H4 (cell line): Measurements from ENCODE around the gene TPCN2. TPM values are rescaled to one million over a fixed set of nuclear protein-coding genes. Genes with fewer than 3 reads are reported as not detected.

Source experiments
- DNase-seq: peaks from one replicate; pipeline ENCODE4 v3.0.0-alpha.2; 2015; ENCODE audit warnings: low spot score
- total RNA-seq: library from RNA; depleted of rRNA; stranded (reverse); fragments of >200 nt; shearing (Covaris generic); gene quantifications from 2 replicates; pipeline ENCODE4 v1.2.3, GENCODE V29; 2014

The TPCN2 gene
- total RNA-seq, 1 experiment from 2014 or later: 7.4 TPM

DNA sequence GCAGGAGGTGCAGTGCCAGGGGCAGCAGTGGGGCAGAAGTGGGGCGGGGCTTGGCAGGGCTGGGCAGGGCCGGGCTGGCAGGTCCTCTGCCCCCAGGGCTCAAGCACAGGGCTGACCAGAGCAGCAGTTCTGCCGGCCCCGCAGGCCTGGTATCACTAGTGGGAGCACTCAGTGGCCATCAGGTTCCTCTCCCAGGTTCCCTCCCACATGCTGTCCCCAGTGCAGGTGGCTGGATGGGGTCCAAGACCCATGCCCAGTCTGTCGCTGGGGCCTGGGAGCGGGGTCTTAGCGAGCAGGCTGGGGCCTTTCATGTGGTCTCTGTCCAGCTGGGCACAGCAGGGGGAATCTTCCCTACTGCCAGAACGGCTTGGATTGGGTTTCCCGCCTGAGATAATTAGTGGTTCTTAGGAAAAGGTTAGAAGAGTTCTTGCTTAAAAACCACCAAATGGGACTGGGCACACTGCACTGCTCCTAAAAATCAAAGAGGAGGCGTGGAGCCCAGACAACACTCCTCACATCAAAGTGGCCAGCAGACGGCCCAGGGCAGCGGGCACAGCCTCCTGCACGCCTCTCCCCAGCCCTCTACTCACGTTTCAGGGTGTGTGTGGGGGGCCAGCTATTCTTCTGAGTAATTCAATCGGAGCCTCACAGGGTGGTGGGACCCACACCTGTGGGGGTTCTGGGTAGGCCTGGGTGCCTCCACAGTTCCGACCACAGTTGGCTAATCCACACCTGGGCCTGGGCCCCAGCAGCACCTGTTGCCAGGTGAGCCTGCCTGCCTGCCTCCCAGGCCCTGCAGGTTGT lies 45.6 kb downstream of the TPCN2 start:
- DNase-seq: no peak

DNA sequence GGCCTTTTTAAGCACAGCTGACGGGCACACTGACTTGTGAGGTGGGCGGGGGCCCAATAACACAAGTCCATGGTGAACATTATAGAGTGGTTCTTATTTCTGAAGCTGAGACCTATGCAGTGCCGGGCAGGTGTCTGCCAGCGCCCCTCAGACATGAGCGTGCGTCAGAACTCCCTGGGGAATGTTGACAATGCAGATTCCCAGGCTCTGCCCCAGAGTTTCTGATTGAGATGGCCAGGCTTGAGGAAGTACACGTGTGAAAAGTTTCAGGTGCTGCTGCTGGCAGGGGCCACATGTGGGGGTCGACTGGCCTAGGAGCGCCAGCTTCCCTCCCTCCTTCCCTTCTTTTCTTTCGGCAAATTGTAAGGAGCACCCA lies 46.2 kb downstream of the TPCN2 start:
- DNase-seq: no peak

DNA sequence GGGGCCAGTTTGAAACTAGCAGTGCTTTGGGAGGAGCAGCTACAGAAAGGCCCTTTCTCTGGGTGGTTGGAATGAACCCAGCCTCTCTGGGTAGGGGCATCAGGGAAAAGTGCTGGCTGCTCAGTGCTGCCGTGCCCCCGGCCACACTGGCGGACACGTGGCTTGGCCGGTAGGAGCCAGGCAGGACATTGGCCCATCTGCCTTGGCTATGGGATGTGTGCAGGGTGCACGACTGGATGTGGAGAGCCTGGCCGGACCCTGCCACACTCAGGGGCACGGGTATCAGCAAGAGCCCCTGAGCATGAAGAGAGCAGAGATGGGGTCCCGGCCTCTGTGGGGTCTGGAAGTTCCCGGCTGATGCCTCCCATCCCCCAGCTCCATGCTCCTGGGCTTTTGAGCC lies 46.6 kb downstream of the TPCN2 start:
- no peak for DNase-seq

DNA sequence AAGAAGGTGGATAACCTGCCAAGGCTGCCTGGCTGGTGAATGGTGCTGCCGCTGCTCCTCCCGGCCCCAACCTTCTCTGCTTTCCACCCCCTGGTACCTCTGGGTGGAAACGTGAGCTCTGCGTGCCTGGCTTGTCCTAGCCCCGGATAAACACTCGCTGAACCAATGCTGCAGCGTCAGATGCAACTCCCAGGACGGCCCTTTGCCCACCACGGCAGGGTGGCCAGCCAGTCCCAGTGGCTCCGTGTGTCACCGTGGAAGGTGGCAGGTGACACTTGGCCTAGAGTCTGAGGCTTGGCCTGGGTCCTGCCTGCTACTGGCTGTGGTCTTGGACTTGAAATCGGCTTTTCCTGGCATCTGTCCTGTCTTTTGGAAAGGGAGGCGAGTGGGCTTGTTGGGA lies 47.7 kb downstream of the TPCN2 start:
- no peak for DNase-seq

DNA sequence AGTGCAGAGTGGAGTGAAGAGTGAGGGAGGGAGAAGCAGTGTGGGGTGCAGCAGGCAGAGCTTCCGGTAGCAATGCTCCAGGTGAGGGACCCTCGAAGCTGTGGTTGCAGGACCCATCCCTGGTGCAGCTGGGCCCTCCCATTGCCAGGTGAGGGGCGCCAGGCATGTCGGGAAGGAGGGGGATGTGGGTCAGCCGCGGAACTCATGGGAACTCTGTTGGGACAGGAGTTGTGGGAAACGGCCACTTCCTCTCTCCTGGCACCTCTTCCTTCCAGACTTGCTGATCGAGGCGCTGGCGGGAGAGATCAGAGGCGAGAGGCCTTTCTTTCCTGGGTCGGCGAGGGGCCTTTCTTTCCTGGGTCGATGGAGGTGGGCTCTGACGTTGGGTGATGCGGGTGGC lies 48.5 kb downstream of the TPCN2 start:
- no peak for DNase-seq

DNA sequence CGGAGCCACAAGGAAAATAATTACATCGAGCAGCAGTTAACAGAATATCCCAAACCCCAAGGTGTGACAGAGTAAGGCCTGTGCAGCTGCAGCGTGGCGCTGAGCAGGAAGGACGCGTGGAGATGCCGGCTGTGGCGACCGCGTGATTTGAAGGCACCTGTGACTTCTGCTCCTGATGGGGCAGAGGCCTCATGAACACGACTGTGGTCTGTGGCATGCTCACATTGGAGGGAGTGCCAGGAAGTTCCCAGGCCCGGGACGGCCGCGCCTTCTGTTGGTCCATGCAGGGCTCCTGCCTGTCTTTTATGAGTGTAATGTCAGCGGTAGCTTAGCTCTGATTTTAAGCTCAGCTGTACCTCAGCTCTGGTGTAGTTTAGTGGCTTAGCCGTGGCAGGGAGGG lies 50.4 kb downstream of the TPCN2 start:
- DNase-seq: no peak

DNA sequence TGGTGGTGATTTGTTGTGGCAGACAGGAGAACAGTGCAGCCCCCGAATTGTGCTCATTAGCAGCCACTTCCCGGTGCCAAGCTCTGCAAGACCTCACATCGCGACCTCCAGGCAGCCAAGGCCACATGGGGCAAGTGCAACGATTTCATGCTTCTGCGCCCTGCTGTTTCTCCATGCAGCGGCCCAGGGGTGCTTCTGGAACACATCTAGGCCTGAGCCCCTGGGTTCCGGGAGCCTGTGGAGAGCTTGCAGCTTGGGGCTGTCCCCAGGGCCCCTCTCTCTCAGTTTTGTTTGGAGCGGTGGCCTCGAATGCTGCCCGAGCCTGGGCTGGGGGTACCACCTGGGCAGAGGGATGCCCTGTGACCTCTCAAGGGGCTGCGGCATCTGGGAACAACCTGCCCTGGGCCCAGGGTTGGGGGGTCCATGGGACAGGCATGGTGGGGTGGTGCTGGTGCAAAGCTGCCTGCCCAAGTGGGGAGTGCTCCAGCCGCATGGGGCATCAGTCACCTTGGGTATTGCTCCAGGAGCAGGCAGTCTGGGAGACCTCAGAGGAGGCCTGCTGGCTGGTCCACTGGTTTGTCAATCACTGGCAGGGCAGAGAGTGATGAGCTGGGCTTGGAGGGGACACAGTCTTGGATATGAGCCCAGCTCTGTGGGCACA lies 51.9 kb downstream of the TPCN2 start:
- no peak for DNase-seq

DNA sequence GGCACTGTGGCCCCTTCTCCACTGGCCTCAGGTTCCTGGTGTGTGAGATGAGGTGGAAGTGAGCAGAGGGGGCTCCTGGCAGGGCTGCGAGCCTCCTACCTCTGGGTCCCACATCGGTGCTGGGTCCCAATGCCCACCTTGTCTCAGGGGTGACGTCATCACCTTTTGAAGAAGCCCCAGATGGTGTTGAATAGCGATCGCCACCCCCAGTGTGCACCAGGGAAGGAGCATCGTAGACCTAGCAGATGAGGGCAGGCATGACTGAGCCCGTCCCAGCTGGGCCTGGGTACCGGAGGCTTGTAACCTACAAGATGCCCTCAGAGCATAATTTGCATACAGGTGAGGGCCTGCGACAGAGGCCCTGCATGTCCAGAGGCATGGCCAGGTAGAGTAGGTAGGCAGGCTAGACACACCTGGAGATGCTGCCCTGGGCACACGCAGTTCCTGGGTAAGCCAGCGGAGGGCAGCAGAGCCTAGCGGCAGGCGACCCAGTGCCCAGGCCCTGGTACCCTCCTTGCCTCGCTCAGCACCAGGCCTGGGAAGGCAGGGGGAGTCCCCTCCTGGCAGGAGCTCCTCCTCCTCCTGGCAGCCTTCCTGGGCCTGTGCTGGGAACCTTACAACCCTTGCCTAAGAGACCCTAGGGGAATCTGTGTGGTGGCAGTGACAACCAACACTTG lies 52.5 kb downstream of the TPCN2 start:
- DNase-seq: peak; percentile 84

DNA sequence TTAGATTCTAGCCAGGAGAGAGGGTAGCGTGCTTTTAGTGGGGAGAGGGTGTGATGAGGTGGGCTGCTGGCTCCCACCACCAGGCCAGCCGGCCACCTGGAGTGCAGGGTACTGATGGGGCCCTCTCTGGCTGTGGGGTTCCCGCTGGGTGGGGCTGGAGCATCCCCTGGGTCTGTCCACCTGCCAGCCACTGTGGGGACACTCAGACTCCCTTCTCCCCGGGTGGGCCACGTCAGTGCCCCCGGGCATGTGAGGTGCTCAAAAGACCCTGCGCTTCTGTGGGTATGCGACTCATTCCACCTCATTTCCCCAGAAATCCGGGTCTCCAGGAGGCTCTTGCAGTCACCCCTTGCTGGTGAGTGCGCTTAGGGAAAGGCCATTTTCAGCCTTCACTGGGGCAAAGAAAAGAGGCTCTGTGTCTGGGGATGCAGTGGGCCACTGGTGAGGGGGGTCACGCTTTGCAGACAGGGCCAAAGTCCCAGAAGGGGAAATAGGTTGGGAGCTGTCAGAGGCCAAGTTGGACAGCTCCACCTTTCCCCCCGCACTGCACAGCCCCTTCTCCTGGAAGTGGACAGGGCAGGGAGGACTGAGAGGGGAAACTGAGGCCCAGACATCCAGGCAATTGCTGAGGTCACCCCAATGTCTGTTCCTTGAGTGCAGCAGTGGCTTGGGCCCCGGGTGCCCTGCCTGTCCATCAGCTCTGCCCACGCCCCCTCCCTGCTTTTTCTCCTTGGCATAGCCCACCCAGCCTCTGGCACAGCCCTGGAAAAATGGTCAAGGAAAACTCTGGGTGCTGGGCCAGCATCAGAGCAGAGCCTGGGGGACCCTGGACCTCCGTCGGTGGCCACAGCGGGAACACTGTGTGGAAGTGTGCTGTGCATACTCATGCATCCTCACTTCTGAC lies 53.3 kb downstream of the TPCN2 start:
- DNase-seq: no peak

DNA sequence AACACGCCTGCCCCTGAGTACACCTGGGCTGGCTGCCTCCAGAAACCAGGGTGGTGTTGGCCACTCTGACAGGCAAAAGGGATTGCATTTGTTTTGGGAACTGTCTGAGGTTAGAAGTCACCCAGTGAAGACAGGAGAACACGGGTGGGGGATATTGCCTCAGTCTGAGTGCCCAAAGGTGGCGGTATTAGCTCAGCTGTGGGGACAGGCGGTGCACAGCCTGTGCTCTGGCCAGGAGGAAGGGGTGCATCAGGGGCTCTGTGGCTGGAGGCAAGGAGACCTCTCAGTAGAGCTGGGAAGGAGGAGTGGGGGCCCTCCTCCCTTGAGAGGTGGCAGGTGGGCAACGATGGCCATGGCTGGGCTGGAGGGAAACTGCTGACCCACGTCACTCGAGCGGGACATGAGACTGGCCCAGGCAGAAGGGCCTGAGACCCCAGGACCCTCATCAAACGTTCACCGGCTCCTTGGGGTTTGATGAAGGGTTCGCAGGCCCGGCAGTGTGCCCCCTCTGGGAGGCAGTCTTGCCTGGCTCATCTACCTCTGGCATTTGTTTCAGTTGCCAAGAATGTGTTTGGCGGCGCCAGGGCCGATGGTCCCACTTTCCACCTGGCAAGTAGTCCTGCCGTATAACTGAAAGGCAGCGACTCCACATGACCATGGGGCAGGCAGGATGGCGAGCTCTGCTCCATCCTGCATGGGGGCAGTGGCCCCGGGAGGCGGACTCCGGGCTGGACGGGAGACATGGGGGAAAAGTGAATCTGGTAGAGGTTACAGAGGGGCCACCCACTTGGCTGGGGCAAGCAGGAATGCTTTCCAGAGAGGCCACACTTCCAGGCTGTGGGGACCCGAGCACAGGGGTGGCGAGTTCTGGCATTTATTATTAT lies 54.2 kb downstream of the TPCN2 start:
- DNase-seq: no peak

DNA sequence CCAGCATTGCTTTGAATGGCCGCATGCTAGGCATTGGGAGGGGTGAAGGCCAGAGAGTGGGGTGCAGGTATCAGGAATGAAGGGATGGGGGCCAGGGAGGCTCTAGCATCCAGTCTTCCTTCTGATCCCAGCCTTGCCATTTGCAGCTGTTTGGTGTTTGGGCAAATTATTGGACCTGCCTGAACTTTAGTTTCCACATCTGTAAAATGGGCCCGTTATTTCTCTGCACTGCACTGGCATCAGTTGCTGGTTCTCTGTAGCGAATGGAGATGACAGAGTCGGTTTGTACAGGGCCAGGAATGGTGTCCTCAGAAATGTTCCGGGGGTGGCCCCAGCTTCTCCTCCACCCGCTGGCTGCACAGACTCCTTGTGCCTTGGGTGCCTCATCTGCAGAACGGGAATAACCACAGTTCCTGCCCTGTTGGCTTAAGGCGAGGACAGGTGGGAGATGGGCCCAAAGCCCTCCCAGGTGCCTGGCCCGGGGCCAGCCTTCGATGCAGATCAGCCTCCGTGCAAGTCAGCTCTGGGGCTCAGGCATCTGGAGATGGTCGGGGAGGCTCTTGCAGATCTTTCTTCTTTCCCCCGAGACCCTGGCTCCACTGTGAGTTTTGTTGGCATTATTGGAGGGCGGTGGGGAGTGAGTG lies 55.6 kb downstream of the TPCN2 start:
- no peak for DNase-seq

DNA sequence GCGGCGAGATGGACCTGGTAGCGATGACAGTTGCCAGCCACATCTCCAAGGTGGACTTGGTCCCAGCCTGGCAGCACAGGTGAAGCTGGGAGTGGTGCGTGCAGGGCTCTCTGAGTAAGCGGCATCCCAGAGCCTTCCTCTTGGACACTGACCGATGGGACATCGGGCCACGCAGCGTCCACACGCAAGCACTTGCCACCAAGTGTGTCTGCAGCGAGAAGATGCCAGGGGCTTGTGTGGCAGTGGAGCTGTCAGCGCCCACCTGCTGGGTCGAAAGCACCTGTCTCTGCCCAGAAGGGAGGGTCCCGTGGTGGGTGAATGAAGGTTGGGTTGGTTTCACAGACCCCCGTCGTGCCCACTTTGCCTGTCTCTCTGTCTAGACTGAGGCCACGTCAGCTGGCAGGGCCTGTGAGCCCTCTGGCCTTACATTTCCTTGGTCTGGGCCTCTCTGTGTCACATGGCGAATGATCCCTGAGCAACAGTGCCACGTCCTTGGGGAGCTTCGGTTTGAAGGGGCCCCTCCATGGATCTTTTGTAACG lies 56.2 kb downstream of the TPCN2 start:
- no peak for DNase-seq

DNA sequence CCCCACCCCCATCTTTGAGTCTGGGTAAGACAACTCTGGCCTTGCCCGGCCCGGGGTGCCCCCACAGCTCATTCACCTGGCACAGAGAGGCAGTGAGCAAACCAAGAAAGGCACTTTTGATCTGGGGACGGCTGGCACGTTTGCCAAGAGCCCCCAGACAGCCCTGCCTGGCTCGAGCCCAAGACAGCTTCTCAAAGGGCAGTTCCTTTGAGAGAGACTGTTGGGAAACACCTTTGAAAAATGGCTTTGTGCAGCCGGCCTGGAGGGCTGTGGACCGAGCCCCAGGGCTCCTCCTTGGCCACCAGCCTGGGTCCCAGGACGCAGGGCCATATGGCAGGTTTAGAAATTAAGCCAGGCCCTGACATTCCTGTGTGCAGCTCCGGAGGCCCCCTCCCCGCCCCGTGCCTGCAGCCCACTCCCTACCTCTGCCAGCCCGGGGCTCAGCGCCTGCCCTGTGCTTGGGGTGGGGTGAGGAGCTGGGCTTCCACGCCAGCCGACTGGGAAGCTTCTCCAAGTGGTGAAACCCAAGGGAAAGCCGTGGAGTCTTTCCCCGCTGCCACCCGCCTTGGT lies 56.8 kb downstream of the TPCN2 start:
- DNase-seq: no peak

DNA sequence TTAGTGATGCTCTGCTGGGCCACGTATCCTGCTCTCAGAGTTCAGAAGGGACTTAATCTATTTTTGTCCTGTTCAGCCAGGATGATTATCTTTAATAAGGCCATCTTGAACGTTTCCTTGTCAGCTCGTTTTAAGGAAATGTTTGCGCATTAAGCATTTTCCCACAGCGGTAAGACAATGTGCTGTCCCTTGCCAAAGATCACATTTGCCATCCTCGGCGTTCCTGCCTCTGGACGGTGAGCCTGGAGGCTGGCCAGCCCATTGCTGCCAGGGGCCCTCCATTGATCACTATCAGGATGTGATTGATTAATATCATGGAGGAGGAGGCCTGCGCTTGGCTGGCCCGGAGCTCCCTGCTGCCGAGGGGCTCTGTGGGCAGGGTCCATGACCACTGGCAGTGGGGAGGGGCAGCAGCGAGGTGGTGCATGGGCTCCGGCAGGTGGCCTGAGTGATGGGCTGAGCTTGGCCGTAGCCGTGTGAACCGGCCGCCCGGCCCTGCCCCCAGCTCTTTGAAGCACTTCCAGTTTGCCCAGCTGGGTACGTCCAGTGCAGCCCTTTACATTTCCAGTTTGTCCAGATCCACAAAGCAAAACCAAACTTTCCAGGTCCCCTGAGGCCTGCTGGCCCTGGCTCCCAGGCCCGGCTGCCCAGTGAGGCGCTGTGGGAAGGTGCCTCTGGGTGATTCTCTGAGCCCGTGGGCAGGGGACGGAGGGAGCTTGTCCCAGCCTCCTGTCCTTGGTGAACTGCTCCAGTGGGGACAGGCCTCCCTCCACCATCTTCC lies 57.5 kb downstream of the TPCN2 start:
- DNase-seq: no peak

DNA sequence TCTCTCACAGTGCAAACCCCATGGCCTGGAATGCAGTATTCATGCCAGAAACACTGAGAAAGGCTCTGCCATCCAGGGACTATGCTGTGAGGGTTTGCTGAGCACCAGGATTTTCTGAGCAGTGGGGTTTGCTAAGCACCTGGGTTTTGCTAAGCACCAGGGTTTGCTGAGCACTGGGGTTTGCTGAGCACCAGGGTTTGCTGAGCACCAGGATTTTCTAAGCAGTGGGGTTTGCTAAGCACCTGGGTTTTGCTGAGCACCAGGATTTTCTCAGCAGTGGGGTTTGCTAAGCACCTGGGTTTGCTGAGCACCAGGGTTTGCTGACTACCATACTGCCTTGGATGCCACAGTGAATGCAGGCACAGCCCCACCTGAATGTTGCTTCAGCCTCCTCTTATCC lies 58.7 kb downstream of the TPCN2 start:
- no peak for DNase-seq

DNA sequence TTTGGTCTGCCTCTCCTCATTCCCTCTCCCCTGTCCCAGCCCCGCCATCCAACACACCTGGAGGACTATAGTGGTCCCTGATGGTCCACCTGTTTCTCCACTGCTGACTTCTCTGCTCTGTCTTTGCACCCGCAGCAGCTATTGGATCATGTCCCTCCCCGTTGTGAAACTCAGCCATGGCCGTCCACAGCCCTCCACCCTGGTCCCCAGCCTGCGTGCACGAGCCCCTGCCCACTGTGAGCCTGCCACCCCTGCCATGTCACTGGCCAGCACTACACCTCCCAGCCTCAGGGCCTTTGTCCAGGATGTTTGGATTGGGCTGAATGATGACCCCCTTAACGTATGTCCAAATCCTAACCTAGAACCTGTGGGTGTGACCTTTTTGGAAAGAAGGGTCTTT lies 59.3 kb downstream of the TPCN2 start:
- DNase-seq: no peak

DNA sequence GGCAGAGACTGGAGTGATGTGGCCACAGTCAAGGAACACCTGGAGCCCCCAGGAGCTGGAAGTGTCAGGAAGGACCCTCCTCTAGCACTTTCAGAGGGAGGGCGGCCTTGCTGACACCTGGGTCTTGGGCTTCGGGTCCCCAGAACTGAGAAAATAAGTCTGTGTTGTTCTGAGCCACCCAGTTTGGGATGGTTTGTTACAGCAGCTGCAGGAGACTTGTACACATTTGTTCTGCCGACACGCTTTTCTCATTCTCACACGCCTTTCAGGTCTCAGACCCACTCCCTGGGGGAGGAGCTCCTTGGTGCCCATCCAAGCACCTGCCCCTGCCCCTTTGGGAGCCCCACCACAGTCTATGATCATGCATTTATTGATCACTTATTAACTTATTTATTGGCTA lies 59.8 kb downstream of the TPCN2 start:
- DNase-seq: no peak

DNA sequence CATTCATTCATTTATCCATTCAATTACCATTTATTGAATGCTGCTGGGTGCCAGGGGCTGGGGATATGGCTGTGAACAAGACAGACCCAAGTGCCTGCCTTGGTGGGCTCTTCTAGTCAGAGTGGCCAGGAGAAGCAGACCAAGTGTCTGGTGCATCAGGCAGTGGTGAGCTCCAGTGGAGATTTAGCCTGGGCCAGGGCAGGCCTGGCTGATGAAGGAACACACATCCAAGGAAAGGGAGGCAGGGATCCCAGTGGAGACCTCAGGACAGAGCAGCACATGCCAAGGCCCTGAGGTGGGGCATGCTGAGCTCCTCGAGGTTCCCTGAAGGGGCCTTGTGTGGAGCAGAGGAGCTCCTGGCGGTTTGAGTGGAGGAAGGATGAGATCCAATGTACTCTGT lies 60.4 kb downstream of the TPCN2 start:
- no peak for DNase-seq

DNA sequence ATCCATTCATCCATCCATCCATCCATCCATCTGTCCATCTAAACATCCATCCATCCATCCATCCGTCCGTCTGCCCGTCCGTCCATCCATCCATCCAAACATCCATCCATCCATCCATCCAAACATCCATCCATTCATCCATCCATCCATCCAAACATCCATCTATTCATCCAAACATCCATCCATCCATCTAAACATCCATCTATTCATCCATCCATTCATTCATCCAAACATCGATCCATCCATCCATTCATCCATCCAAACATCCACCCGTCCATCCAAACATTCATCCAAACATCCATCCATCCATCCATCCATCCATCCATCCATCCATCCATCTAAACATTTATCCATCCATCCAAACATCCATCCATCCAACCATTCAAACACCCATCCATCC lies 61.7 kb downstream of the TPCN2 start:
- DNase-seq: no peak
